ENCODE measurements around the gene C12orf75.
A peak's percentile ranks its signal among the peaks of the same experiment; 100 is the strongest.
"Not testable (repeated sequence)": the region's sequence is repeated elsewhere in the genome, so short reads cannot be mapped to it uniquely, and the experiment has no call there.

The C12orf75 gene

DNA sequence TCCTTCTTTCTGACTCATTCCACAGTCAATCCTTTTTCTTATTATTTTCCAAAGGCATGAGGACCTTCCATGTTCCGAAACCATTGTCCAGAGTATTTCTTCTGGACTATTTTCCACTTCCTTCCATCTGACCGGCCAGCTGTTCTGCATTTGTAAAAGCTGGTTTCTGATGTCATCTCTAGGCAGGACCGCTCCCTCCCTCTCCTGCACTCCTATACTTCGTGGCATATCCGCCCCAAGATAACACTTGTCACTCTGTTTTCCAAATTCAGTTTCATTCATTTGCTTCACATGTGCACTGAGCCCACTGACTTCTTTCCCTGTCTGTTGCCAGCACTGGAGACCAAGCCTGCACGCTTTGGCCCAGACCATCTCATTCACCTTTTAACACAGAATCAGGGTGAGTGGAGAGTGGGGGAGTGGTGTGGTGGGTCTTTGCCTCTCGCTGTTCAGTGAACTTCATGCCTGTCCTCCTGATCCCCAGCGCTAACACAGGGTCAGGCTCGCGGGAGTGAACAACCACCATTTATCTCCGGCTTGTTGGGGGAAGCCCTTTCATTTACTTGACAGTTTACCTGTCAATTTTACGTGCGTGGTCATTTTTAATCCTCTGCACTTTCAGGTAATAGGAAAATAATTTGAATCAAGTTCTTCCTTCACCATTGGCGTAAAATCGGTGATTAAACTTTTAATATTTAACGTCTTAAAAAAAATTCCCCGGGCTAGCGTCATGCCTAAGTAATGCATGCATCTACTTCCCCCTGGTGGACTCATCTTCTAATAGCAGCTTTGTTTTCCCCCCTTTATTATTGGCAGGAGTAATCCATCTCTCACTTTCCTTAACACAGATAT is 52.5 kb downstream of the C12orf75 start:
- no peak for DNase-seq

GRCh38 chr12:105384220-105384619 is 53.7 kb downstream of the C12orf75 start:
- DNase-seq = no peak

- no peak for DNase-seq
These were observed 54.5 kb downstream of the C12orf75 start for GRCh38 chr12:105384916-105385535.

DNA sequence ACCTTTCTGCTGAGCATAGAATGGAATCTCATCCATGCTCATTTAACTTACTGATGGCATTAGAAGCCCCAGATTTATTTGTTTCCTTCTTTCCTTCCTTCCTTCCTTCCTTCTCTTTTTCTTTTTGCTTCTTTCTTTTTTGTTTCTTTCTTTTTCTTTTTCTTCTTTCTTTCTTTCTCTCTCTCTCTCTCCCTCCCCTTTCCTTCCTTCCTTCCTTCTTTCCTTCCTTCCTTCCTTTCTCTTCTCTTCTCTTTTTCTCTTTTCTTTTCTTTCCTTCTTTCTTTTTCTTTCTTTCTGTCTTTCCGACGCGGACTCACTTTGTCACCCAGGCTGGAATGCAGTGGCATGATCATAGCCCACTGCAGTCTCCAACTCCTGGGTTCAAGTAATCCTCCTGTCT is 55.9 kb downstream of the C12orf75 start:
- no peak for DNase-seq

DNA sequence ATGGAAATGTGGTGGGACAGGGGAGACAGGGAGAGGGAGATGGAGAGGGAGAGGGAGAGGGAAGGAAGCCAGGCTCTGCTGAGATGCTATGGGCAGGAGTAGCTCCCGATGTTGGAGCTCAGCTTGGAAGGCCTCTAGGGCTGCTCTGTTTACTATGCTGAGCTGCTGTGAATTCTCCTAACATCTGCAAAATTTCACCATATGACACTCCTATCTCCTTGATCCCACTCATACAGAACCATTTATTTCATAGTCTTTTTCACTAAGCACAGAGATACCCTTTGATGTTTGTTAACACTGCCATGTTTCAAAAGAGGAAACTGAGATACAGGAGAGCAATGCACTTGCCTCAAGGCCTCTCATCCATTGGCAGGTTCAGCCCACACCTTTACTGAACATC is 60.7 kb downstream of the C12orf75 start:
- no peak for DNase-seq

DNA sequence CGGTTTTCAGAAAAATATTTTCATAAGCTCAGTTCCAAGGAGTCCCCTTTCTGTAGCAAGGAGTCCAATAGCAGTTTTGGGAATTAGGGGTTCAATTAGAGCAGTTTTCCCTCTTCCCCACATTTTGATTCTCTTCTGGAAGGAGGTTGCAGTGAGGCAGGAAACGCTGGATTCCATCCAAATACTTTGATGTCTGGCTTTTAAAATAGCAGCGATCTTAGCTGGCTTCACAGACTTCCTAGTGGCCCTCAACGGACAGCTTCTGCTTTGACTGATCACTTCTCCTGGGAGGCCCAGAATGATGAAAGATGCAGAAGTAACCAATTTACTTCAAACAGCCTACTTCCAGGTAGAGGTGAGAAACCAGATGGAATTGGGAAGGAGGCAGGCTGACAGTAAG is 63.1 kb downstream of the C12orf75 start:
- no peak for DNase-seq

DNA sequence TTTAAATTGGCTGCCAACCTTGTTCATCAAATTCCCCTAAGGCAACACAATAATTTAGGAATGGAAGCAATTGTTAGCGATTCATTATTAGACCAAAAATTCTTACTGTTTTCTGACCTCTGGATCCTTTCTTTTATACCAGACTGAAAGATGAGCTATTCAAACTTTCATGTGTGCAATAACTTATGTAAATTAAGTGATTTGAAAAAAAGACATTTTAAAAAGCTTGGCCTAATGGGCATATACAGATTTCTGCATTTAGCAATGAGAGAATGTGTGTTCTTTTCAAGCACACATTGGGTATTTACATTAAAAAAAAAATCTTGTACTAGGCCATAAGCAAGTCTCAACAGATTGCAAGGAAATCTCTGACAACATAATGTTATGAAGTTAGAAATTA is 65.5 kb downstream of the C12orf75 start:
- DNase-seq = no peak

DNA sequence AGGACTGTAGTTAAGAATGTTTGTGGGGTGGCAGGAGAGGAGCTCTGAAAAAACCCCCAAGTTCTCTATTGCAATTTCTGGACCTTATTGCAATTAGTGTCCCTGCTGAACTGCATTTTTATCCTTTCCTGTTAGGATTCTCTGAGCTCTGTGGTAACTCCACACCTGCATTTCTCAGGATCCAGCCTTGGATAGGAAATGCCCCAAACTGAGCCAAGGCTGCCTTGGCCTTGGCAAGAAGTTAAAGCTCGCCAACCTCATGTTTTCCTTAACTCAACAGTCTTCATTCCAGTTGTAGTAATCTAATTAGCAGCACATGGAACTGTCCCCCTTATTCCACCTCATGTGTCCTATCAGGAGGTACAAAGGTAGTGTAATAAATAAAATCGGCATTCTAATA is 66.5 kb downstream of the C12orf75 start:
- DNase-seq = no peak

GRCh38 chr12:105398930-105399329 is 68.4 kb downstream of the C12orf75 start:
- no peak for DNase-seq

- DNase-seq = no peak
These were observed 69.1 kb downstream of the C12orf75 start for GRCh38 chr12:105399428-105400081.

DNA sequence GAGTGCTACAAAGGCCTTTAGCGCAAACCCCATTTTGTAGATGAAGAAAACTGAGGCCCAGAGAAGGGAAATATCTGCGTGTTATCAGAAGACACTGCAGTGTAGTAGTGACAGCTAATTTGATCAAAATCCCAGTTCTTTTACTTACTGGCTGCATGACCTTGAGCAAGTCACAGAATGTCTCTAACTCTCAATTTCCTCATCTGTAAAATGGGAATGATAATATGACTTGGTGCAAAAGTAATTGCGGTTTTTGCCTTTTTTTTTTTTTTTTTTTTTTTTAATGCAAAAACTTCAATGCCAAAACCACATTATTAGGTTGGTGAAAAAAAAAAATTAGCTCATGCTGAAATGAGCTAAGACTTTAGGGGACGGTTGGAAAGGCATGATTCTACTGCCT is 69.7 kb downstream of the C12orf75 start:
- no peak for DNase-seq

DNA sequence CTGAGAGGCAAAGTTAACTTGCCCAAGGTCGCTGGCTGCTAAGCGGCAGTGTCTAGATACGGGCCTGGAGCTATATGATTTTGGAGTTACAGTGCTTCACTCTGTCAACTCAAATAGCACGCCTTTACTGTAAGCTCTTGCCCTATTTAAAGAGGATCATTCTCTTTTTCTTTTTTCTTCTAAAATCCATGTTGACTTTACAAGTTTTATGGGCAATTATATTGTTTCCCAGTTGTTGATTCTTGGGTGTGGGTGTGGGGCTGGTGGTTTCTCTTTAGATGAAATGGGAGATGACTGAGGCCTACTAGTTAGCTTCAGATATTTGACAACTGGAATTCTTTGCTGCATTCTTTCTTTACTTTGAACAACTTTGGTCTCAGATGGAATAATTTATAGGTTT is 70.7 kb downstream of the C12orf75 start:
- DNase-seq = no peak

GRCh38 chr12:105402366-105402765 is 71.9 kb downstream of the C12orf75 start:
- DNase-seq = no peak

- DNase-seq = no peak
These were observed 72.6 kb downstream of the C12orf75 start for GRCh38 chr12:105403095-105403494.

DNA sequence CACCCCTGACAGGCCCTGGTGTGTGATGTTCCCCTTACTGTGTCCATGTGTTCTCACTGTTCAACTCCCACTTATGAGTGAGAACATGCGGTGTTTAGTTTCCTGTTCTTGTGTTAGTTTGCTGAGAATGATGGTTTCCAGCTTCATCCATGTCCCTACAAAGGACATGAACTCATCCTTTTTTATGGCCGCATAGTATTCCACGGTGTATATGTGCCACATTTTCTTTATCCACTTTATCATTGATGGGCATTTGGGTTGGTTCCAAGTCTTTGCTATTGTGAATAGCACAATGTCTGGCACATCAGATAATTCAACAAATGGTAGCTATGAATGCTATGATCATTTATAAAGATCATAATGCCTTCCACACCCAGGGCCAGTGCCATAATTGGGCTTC is 73.6 kb downstream of the C12orf75 start:
- not testable (repeated sequence) for DNase-seq

GRCh38 chr12:105406497-105406896 is 76.0 kb downstream of the C12orf75 start:
- DNase-seq = no peak

GRCh38 chr12:105409279-105409678 is 78.8 kb downstream of the C12orf75 start:
- no peak for DNase-seq

GRCh38 chr12:105409801-105410471 is 79.4 kb downstream of the C12orf75 start:
- DNase-seq = peak; percentile 78

DNA sequence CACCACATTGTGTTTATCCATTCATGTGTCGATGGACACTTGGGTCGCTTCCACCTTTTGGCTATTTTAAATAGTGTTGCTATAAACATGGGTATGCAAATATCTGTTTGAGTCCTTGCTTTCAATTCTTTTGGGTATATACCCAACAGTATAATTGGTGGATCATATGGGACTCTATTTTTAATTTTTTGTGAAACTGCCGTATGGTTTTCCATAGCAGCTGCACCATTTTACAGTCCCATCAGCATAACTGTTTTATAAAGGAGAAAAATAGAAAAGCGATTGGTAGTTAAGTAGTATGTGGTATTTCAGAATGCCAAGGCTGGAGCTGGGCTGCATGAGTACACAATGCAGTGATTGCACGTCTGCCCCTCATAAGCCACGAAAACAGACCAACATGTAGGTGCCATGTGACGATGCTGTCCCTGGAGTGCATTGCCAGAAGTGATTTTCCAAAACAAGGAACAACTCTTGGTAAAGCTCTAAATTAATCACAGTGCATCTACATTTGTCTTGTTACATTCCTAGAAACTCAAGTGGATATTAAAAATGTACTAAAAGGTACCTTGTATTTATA is 83.5 kb downstream of the C12orf75 start:
- DNase-seq = no peak

DNA sequence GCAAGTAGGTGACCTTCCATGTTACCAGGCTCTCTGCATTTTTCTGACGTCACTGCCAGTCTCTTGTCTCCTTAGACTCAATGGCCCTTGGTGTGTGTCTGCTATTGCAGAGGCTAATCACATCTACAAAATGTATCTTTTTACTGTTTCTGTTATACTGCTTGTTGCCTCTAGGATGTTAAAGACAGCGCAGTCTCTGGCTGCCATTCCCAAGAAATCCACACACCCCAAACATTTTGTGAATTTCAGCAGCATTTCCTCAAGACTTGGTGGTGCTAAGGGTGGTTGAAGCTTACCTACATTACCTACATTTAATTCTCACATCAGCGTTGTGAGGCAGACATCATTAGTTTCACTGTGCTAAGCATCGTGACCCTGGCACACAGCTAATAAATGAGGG is 87.2 kb downstream of the C12orf75 start:
- DNase-seq = no peak

GRCh38 chr12:105418229-105418628 is 87.7 kb downstream of the C12orf75 start:
- DNase-seq = no peak

GRCh38 chr12:105418821-105419291 is 88.4 kb downstream of the C12orf75 start:
- no peak for DNase-seq

DNA sequence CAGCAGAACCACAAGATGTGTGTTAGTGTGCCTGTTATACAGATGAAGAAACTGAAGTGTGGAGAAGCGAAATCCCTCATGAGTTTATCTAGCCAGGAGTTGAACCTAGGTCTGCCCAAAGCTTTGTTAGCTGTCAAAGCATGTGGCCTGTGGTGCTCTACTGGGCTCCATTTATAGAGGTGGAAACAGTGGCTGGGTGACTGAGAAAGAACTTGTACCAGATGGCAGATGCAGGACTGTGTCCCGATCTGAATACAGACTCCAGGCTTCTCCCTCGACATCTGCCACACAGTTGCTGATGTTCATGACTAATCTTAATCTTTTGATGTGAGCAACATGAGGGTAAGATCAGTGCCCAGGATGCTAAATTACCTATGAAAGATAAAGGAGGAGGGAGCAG is 89.1 kb downstream of the C12orf75 start:
- DNase-seq = no peak
